Hepatic stellate cell (primary cell): ENCODE results near the gene IL1RAPL1.

Experiments
- DNase-seq: peaks from one replicate; pipeline ENCODE4 v3.0.0; 2011; ENCODE audit warnings: low spot score

The IL1RAPL1 gene

GRCh38 chrX:28979877-28980276, 392.6 kb downstream of the IL1RAPL1 start:
- DNase-seq, result no peak

DNA sequence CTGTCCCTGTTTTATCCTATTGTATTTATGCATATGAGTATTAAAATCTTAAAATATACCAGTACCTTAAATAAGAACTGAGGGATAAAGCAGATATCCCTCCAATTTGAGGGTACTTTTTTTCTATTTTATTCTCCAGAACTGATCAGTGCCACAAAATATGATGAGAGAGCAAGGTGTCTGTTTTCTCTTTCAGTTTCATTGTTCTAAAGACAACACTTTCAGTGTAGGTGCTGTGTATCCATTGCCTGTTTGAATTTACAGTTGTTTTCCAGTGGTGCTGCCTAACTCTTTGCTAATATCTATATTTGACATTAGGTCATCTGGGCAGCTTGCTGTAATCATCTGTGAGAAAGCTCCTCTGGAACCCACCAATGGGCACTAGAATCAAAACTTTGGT, 394.7 kb downstream of the IL1RAPL1 start:
- no peak for DNase-seq

- DNase-seq, result no peak
Measured at GRCh38 chrX:28988246-28988645, 401.0 kb downstream of the IL1RAPL1 start.

GRCh38 chrX:28997706-28998463, 410.6 kb downstream of the IL1RAPL1 start:
- no peak for DNase-seq

DNA sequence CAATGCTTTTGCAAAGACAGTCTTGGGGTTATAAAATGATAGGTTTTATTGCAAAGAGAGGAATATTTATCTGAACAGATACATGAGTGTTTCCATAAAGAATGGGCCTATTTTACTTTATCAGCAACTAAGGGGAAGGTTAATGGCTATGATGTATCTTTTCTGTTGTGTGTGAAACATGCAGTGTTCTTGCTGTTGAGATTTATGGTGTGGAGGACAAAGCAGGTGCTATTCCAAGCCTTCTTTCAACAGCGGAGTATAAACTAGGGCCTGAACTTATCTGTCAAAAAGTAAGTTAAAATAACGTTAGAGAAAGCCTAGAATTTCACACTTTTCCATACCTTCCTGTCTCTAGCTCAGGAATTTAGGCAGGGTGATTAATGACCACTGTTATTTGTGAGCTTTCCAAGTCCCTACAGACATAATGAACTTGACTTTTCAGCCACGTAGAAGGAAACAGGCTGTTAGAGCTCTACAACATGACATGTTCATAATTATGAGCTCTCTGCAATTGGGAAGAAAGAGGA, 411.4 kb downstream of the IL1RAPL1 start:
- DNase-seq, result no peak

DNA sequence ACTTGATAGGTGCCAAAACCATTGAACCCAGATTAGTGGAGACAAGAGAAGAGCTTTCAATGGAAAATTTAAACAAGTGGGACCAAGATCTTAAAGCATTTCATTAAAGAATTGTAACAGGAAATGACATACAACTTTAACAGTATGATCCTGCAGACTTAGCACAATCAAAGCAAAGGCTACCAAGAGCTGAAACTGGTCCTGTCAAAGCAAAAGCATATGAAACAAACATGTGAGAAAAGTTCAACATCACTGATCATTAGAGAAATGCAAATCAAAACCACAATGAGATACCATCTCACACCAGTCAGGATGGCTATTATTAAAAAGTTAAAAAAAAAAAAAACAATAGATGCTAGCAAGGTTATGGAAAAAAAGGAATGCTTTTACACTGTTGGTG, 425.6 kb downstream of the IL1RAPL1 start:
- DNase-seq, result no peak

- no peak for DNase-seq
Measured at GRCh38 chrX:29023207-29023606, 436.0 kb downstream of the IL1RAPL1 start.

- no peak for DNase-seq
Measured at GRCh38 chrX:29024871-29025270, 437.6 kb downstream of the IL1RAPL1 start.

DNA sequence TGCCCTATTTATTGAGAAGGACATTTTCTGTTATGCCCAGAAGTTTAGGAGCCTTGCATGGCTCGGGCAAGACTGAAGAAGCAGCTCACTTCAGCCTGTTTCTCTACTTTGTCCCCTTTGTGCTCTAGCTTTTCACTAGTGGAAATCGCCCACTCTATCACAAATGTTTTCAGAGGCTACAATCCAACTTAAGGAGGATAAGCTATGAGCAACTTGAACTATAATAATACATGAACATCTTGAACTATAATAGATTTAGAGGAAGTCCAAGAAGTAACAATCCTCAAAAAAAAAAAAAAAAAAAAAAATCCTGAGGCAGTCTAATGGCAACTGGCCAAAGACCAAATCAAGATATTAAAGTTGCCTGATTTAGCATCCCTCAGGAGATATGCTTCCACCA, 452.3 kb downstream of the IL1RAPL1 start:
- no peak for DNase-seq

GRCh38 chrX:29040160-29040559, 452.9 kb downstream of the IL1RAPL1 start:
- no peak for DNase-seq

GRCh38 chrX:29042341-29042740, 455.1 kb downstream of the IL1RAPL1 start:
- DNase-seq, result no peak

GRCh38 chrX:29043746-29044145, 456.5 kb downstream of the IL1RAPL1 start:
- DNase-seq, result no peak

GRCh38 chrX:29044423-29045184, 457.4 kb downstream of the IL1RAPL1 start:
- DNase-seq, result no peak

DNA sequence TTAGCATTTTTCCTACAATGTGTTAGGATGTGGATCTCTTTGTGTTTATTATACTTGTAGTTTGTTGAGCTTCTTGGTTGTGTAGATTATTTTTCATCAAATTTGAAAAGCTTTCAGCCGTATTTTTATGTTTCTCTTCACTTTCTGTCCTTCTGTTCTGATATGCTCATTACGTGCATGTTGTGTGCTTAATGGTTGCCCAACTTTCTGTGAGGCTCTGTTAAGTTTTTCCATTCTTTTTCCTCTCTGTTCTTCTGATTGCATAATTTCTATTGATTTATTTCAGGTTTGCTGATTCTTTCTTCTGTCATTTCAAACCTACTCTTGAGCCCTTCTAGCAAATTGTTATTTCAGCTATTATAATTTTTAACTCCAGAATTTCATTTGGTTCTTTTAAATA, 478.2 kb downstream of the IL1RAPL1 start:
- DNase-seq, result no peak

- DNase-seq, result no peak
Measured at GRCh38 chrX:29066516-29066915, 479.3 kb downstream of the IL1RAPL1 start.

DNA sequence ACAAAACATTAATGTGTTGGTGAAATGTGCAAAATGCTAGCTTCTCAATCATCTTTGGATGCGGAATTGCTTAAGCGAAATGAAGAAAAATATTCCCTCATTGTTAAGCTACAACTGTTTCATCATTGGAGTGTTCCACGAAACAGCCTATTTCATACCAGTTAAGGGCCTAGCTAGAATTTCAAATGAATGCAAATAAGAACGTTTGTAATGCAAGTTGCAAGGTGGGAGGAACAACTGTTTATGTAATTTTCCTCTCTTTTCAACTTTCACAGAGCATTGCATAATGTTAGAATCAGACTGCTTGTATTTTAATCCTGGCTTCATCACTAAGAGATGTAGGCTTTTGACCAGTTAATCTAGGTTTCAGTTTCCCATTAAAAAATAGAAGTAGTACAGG, 480.1 kb downstream of the IL1RAPL1 start:
- DNase-seq, result no peak

- DNase-seq, result no peak
Measured at GRCh38 chrX:29071525-29072320, 484.5 kb downstream of the IL1RAPL1 start.

DNA sequence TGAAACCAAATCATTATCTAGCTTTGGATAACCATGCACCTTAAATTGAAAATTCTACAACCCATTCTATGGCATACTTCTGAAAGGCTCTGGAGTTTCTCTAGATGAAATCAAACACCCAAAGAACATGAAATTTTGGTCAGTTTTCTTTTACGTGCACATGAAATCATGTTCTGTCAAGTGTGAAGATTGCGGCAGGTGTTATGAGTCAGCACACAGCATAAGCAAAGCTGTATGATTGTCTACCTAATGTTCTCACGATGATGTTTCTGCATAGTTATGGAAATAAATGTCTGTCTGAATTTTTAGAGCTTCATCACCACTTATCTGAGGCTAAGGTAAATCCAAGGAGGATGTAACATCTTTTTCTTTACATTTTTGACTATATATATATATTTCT, 495.3 kb downstream of the IL1RAPL1 start:
- no peak for DNase-seq

GRCh38 chrX:29083823-29084222, 496.6 kb downstream of the IL1RAPL1 start:
- DNase-seq, result no peak

GRCh38 chrX:29090811-29091210, 503.6 kb downstream of the IL1RAPL1 start:
- DNase-seq, result no peak

DNA sequence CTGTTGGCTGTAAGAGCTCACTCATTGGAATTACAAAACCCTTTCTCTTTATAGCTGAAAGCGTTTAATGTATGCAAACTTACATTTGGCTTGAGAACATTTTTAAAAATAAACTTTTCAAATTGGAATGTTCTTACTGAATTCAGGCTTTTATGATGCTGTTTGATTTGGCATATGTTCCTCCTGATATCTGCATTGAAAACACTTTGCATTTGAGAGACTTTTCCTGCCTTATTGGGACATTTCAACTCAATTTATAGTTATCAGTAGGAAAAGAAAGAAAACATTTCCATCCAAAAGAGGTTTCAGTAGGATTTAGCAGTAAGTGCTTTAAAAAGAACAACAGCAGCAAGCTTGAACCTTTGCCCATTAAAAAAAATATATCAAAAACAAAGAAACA, 520.0 kb downstream of the IL1RAPL1 start:
- no peak for DNase-seq

GRCh38 chrX:29110041-29110440, 522.8 kb downstream of the IL1RAPL1 start:
- DNase-seq, result no peak

GRCh38 chrX:29113221-29113620, 526.0 kb downstream of the IL1RAPL1 start:
- no peak for DNase-seq
